NCI-H187 (cell line): Measurements from ENCODE around the gene ZNF862.

ENCODE experiments used
- DNase-seq, 2 experiments: peaks; one replicate each; lab custom pipeline; 2025; lab: John Stamatoyannopoulos, UW

ZNF862 gene

GRCh38 chr7:149838224-149838991 lies at the start of gene ZNF862:
Gene ZNF862 (plus strand): TSS chr7:149838375. CDS start chr7:149838612, 237 bp downstream.
- peak; percentile 95 to 98 for DNase-seq

GRCh38 chr7:149789101-149789500 lies 49.1 kb upstream of the ZNF862 start:
- no peak for DNase-seq

- no peak for DNase-seq
Measured at GRCh38 chr7:149790146-149790548, 48.0 kb upstream of the ZNF862 start.

GRCh38 chr7:149790754-149791360 lies 47.3 kb upstream of the ZNF862 start:
- no peak for DNase-seq

- no peak for DNase-seq
Measured at GRCh38 chr7:149791411-149792219, 46.6 kb upstream of the ZNF862 start.

- no peak for DNase-seq
Measured at GRCh38 chr7:149792220-149792595, 46.0 kb upstream of the ZNF862 start.

- DNase-seq: no peak
Measured at GRCh38 chr7:149793261-149793660, 44.9 kb upstream of the ZNF862 start.

GRCh38 chr7:149794661-149795060 lies 43.5 kb upstream of the ZNF862 start:
- DNase-seq: no peak

- DNase-seq: no peak
Measured at GRCh38 chr7:149795126-149795525, 43.0 kb upstream of the ZNF862 start.

- no peak for DNase-seq
Measured at GRCh38 chr7:149796287-149796860, 41.8 kb upstream of the ZNF862 start.

GRCh38 chr7:149797771-149798170 lies 40.4 kb upstream of the ZNF862 start:
- DNase-seq: no peak

- DNase-seq: no peak
Measured at GRCh38 chr7:149799397-149800168, 38.6 kb upstream of the ZNF862 start.

- no peak for DNase-seq
Measured at GRCh38 chr7:149800169-149800555, 38.0 kb upstream of the ZNF862 start.

- DNase-seq: no peak
Measured at GRCh38 chr7:149801002-149801566, 37.1 kb upstream of the ZNF862 start.

GRCh38 chr7:149801816-149802215 lies 36.4 kb upstream of the ZNF862 start:
- DNase-seq: no peak

GRCh38 chr7:149802966-149803365 lies 35.2 kb upstream of the ZNF862 start:
- DNase-seq: no peak

- no peak for DNase-seq
Measured at GRCh38 chr7:149803551-149804074, 34.6 kb upstream of the ZNF862 start.

- no peak for DNase-seq
Measured at GRCh38 chr7:149804106-149804505, 34.1 kb upstream of the ZNF862 start.

- DNase-seq: no peak
Measured at GRCh38 chr7:149806726-149807125, 31.4 kb upstream of the ZNF862 start.

GRCh38 chr7:149808311-149808710 lies 29.9 kb upstream of the ZNF862 start:
- DNase-seq: no peak

GRCh38 chr7:149809215-149809614 lies 29.0 kb upstream of the ZNF862 start:
- DNase-seq: no peak
